Activated naive CD8-positive, alpha-beta T cell treated with anti-CD3 and anti-CD28 coated beads for 36 hours (primary cell): ENCODE results near the gene NCK1. TPM values are rescaled to one million over a fixed set of nuclear protein-coding genes. Genes with fewer than 3 reads are reported as not detected.

Source experiments
- DNase-seq: peaks from one replicate; pipeline ENCODE4 v3.0.0; 2021
- H3K27ac Mint-ChIP-seq: one replicate; pipeline ENCODE4 v1.8.0; 2022; ENCODE audit warnings: mild to moderate bottlenecking, moderate library complexity, mixed read lengths
- H3K27me3 Mint-ChIP-seq: one replicate; pipeline ENCODE4 v1.8.0; 2022; ENCODE audit warnings: mild to moderate bottlenecking, mixed read lengths
- H3K36me3 Mint-ChIP-seq: one replicate; pipeline ENCODE4 v1.8.0; 2021; ENCODE audit warnings: mild to moderate bottlenecking, mixed read lengths
- H3K4me1 Mint-ChIP-seq: one replicate; pipeline ENCODE4 v1.8.0; 2021; ENCODE audit warnings: mixed read lengths
- H3K4me3 Mint-ChIP-seq: one replicate; pipeline ENCODE4 v1.8.0; 2022; ENCODE audit warnings: mild to moderate bottlenecking, moderate library complexity, mixed read lengths
- H3K9me3 Mint-ChIP-seq: one replicate; pipeline ENCODE4 v1.8.0; 2022; ENCODE audit warnings: mixed read lengths
- total RNA-seq, 2 experiments: library from RNA; stranded (reverse); gene quantifications; one replicate each; pipeline ENCODE4 v1.2.3, GENCODE V29; 2021

NCK1 gene
- total RNA-seq, 2 experiments from 2014 or later, result 25.5 to 27.7 TPM

DNA sequence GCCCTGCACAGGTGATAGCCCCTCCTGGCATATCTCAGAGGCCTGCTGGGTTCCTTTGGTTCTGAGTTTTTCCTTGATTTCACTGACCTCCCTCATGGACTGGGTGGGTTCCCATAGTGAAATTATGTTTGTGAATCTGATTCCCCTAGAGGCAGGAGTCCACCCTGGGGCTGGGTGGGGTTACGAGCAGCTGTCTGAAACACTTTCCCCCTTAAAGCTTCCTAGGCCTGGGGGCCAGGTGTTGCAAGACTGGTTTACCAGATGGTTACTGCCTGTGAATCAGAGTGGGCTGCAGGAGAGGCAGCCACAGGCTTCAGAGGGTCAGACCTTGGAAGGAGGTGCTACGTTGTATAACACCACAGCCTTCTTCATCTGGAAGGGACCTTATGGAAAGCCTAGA lies 130.1 kb downstream of the NCK1 start:
- Mint-ChIP-seq H3K36me3 (no peaks in the 10 kb centered on the region), H3K27me3 (no peaks in the 10 kb centered on the region), H3K4me1 (peaks cover 3% of the 10 kb centered on the region), H3K9me3 (no peaks in the 10 kb centered on the region), H3K27ac (no peak overlapping the region), H3K4me3 (no peak overlapping the region)
- DNase-seq, result no peak

DNA sequence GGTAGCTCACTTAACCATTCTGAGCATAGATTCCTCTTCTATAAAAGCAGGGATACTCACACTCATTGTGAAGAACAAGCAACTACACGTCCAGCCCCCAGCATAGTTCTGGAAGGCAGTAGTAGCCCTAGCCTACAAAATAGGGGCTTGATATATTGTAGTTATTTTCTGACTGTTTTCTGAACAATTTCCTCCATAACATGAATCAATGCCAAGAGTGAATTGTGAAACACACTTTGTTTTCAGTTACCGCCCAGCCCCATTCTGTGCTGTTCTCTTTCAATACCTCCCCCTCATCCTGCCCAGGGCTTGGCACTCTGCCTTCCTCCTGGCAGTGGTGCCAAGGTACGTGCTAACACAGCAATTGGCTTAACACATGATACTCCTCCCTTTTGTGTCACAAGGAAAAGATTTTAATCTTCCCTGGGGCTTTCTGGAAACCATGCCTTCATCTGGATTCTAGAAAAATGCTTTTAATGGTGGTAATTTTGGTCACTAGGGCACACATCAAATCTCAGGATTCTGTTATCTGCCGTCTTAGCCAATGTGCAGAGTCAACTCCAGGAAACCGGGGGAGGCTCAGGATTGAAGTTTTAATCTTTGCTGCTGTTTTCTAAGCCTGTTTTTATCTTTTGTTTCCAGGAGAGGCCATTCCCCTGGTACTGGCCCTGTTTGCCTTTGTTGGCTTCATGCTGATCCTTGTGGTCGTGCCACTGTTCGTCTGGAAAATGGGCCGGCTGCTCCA lies 132.9 kb downstream of the NCK1 start:
- Mint-ChIP-seq H3K4me3 (no peak overlapping the region), H3K4me1 (peaks cover 3% of the 10 kb centered on the region), H3K36me3 (no peaks in the 10 kb centered on the region), H3K27me3 (no peaks in the 10 kb centered on the region), H3K9me3 (no peaks in the 10 kb centered on the region), H3K27ac (no peak overlapping the region)
- DNase-seq, result no peak

DNA sequence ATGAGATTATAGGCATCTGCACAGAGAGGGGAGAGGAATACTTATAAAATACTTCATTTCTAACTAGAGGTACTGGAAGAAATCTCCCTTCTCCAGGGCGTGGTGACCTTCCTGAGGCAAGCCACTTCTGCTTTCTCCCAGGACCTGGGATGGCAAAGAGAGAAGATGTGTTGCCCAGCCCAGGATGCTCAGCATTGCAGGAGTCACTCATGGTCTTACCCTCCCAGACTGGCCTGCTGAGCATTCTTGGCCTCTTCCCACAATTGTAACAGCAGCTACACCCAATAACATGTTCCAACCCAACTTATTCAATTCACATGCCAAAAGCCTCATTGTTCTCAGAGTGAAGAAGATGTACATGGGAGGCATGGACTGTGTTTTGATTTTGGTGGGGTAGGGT lies 133.6 kb downstream of the NCK1 start:
- Mint-ChIP-seq H3K4me3 (no peak overlapping the region), H3K27me3 (no peaks in the 10 kb centered on the region), H3K27ac (no peak overlapping the region), H3K9me3 (no peaks in the 10 kb centered on the region), H3K36me3 (no peaks in the 10 kb centered on the region), H3K4me1 (peaks cover 3% of the 10 kb centered on the region)
- no peak for DNase-seq

Other genes starting within 250 kb of the NCK1 start
- 10 to 100 TPM; 42.9 to 44.6 TPM for gene STAG1, start 109.8 kb upstream of the NCK1 start, total RNA-seq
- 1 to 10 TPM; 1.9 to 2.3 TPM for gene SLC35G2, start 43.1 kb upstream of the NCK1 start, total RNA-seq
- gene IL20RB, start 95.8 kb downstream of the NCK1 start, total RNA-seq, result 1 to 10 TPM; 1.1 to 2.0 TPM